Smooth muscle cell (in vitro differentiated cells): ENCODE results near the gene KNDC1. TPM values are rescaled to one million over a fixed set of nuclear protein-coding genes. Genes with fewer than 3 reads are reported as not detected.

Experiments
- DNase-seq: peaks from one replicate; lab custom pipeline; 2025; ENCODE audit not compliant: unreplicated experiment; lab: John Stamatoyannopoulos, UW
- H2AFZ ChIP-seq: fragments of 200-600 bp; sonication (generic); 2 replicates; pipeline ENCODE4 v1.6.0; 2016; ENCODE audit warnings: antibody characterized with exemption, low read depth, mild to moderate bottlenecking
- H3F3A ChIP-seq: fragments of 200-600 bp; sonication (generic); 2 replicates; pipeline ENCODE4 v1.6.0; 2017; ENCODE audit warnings: antibody characterized with exemption, low read depth
- H3K27ac ChIP-seq: fragments of 200-600 bp; sonication (generic); 2 replicates; pipeline ENCODE4 v1.5.1; 2016; ENCODE audit warnings: low read depth, mild to moderate bottlenecking
- H3K27me3 ChIP-seq: fragments of 200-600 bp; sonication (generic); 2 replicates; pipeline ENCODE4 v1.6.1; 2016; ENCODE audit warnings: low read depth, mild to moderate bottlenecking
- H3K36me3 ChIP-seq: fragments of 200-600 bp; sonication (generic); 2 replicates; pipeline ENCODE4 v1.5.1; 2016; ENCODE audit warnings: low read depth
- H3K4me1 ChIP-seq: fragments of 200-600 bp; sonication (generic); 2 replicates; pipeline ENCODE4 v1.5.1; 2016; ENCODE audit warnings: low read depth
- H3K4me2 ChIP-seq: fragments of 200-600 bp; sonication (generic); 2 replicates; pipeline ENCODE4 v1.6.0; 2016; ENCODE audit warnings: mild to moderate bottlenecking
- H3K4me3 ChIP-seq: fragments of 200-600 bp; sonication (generic); 2 replicates; pipeline ENCODE4 v1.5.1; 2016; ENCODE audit warnings: mild to moderate bottlenecking
- H3K79me2 ChIP-seq: fragments of 200-600 bp; sonication (generic); 2 replicates; pipeline ENCODE4 v1.6.0; 2016; ENCODE audit warnings: low read depth, mild to moderate bottlenecking
- H3K9ac ChIP-seq: fragments of 200-600 bp; sonication (generic); 2 replicates; pipeline ENCODE4 v1.6.0; 2016; ENCODE audit warnings: low read depth
- H3K9me3 ChIP-seq: fragments of 200-600 bp; sonication (generic); replicated peaks from 2 replicates; pipeline ENCODE4 v1.5.1; 2016; ENCODE audit warnings: low read depth
- H4K20me1 ChIP-seq: fragments of 200-600 bp; sonication (generic); 2 replicates; pipeline ENCODE4 v1.6.0; 2016; ENCODE audit warnings: low read depth
- WGBS: methylation state at CpG from one replicate; pipeline ENCODE4 v1.1.7; 2016; ENCODE audit warnings: low lambda C conversion rate; 5-methylcytosine and 5-hydroxymethylcytosine counted together
- polyA plus RNA-seq: library from polyadenylated mRNA; unstranded; fragments of >200 nt; fragmentation: Nextera tagmentation; extraction: Ambion mirVana; gene quantifications from 2 replicates; pipeline ENCODE4 v1.2.1, GENCODE V29; 2016
- total RNA-seq: library from RNA; depleted of rRNA; stranded (reverse); fragments of >200 nt; gene quantifications from 2 replicates; pipeline ENCODE4 v1.2.3, GENCODE V29; 2014
- TF ChIP-seq, protein P1 (sequence below): fragments of 200-600 bp; sonication (generic); IDR thresholded peaks from 2 replicates; pipeline ENCODE4 v1.5.1; 2017; ENCODE audit warnings: borderline replicate concordance, mild to moderate bottlenecking, antibody characterized with exemption; ENCODE audit not compliant: insufficient read depth, poor library complexity, severe bottlenecking

Gene KNDC1
- total and polyA plus RNA-seq, 2 experiments from 2014 or later: 2.3 to 3.1 TPM

DNA sequence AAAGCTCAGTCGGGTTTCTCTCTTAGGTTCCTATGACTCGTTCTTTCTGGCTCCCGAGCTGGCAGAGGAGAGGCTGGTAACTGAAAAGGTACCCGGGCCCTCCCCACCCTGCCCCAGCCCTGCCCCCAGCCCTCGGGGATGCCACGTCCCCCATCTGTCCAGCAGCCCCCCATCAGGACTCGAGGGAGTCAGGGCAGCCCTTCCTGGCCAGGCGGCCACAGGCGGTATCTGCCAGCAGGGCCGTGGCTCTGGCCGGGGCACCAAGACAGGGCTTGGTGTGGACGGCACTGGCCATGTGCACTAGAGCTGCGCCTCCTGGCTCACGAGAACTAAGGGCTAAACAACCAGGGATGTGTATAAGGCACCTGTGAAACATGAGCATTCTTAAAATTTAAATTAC is 29.7 kb downstream of the KNDC1 start:
- H3K9me3 ChIP-seq: no peaks in the 10 kb centered on the region
- H3K4me1 ChIP-seq: no peaks in the 10 kb centered on the region
- H3K36me3 ChIP-seq: no peaks in the 10 kb centered on the region
- TF ChIP-seq, protein P1, sequence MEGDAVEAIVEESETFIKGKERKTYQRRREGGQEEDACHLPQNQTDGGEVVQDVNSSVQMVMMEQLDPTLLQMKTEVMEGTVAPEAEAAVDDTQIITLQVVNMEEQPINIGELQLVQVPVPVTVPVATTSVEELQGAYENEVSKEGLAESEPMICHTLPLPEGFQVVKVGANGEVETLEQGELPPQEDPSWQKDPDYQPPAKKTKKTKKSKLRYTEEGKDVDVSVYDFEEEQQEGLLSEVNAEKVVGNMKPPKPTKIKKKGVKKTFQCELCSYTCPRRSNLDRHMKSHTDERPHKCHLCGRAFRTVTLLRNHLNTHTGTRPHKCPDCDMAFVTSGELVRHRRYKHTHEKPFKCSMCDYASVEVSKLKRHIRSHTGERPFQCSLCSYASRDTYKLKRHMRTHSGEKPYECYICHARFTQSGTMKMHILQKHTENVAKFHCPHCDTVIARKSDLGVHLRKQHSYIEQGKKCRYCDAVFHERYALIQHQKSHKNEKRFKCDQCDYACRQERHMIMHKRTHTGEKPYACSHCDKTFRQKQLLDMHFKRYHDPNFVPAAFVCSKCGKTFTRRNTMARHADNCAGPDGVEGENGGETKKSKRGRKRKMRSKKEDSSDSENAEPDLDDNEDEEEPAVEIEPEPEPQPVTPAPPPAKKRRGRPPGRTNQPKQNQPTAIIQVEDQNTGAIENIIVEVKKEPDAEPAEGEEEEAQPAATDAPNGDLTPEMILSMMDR: no peak
- H3K27ac ChIP-seq: no peak overlapping the region
- H3F3A ChIP-seq: no peaks in the 10 kb centered on the region
- no peak overlapping the region for H3K4me3 ChIP-seq
- H3K4me2 ChIP-seq: no peak overlapping the region
- no peak overlapping the region for H2AFZ ChIP-seq
- WGBS: 99% methylated on average over 11 of the region's 14 CpGs
- H3K27me3 ChIP-seq: no peaks in the 10 kb centered on the region
- no peaks in the 10 kb centered on the region for H3K79me2 ChIP-seq
- no peak overlapping the region for H3K9ac ChIP-seq
- no peak for DNase-seq
- no peaks in the 10 kb centered on the region for H4K20me1 ChIP-seq

DNA sequence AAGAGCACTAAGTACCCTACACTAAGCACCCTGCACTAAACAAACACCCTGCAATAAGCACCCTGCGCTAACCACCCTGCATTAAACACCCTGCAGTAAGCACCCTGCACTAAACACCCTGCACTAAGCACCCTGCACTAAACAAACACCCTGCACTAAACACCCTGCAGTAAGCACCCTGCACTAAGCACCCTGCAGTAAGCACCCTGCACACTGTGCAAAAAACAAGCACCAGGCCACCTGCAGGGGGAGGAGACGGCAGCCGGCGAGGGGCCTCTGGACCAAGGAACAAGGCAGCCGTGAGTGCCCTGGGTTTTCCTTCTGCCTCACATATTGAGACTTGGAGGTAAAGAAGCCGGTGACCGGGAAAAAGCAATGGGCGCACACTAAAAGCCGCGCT is 30.2 kb downstream of the KNDC1 start:
- no peaks in the 10 kb centered on the region for H3K36me3 ChIP-seq
- H3K9ac ChIP-seq: no peak overlapping the region
- no peak overlapping the region for H3K27ac ChIP-seq
- TF ChIP-seq, protein P1: no peak
- WGBS: 98% methylated on average over 10 of the region's 10 CpGs
- no peaks in the 10 kb centered on the region for H4K20me1 ChIP-seq
- no peaks in the 10 kb centered on the region for H3K27me3 ChIP-seq
- H3K4me2 ChIP-seq: no peak overlapping the region
- no peaks in the 10 kb centered on the region for H3F3A ChIP-seq
- H3K79me2 ChIP-seq: no peaks in the 10 kb centered on the region
- H3K4me1 ChIP-seq: no peaks in the 10 kb centered on the region
- no peak overlapping the region for H2AFZ ChIP-seq
- DNase-seq: no peak
- no peaks in the 10 kb centered on the region for H3K9me3 ChIP-seq
- H3K4me3 ChIP-seq: no peak overlapping the region

DNA sequence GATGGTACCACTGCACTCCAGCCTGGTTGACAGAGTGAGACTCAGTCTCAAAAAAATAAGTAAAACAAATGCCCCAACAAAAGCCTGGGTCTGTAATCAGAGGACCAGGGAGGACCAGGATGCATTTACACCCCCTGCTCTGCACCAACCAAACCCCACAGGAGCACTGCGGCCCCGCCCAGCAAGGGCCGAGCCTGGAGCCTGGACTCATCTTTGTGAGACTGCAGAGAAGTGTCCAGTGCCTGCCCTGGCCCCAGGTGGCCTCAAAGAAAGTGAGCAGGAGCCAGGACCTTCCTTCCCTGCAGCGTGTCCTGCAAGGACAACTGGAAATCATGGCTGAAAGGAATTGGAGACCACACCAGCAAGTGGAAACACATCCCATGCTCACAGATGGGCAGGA is 31.6 kb downstream of the KNDC1 start:
- no peak overlapping the region for H3K27ac ChIP-seq
- DNase-seq: no peak
- no peaks in the 10 kb centered on the region for H3K9me3 ChIP-seq
- no peak overlapping the region for H3K9ac ChIP-seq
- no peaks in the 10 kb centered on the region for H3K36me3 ChIP-seq
- TF ChIP-seq, protein P1: no peak
- no peaks in the 10 kb centered on the region for H3K79me2 ChIP-seq
- no peak overlapping the region for H3K4me3 ChIP-seq
- H4K20me1 ChIP-seq: no peaks in the 10 kb centered on the region
- H3K27me3 ChIP-seq: no peaks in the 10 kb centered on the region
- WGBS: 96% methylated on average over 4 of the region's 4 CpGs
- H3K4me2 ChIP-seq: no peak overlapping the region
- no peaks in the 10 kb centered on the region for H3K4me1 ChIP-seq
- no peak overlapping the region for H2AFZ ChIP-seq
- no peaks in the 10 kb centered on the region for H3F3A ChIP-seq

DNA sequence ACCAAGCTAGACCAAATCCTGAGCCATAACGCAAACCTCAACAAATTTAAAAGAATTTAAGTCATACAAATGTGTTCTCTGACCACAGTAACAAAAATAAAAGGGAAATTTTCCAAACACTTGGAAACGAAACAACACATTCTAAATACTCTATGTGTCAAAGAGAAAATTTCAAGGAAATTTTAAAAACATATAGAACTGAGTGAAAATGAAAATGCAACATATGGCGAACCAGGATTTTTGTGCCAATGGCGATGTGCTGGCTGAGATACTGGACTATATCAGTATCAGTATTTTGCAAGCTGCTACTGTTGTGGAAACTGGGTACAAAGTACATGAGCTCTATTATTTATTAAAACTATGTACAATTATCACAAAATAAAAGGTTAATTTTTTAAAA is 34.1 kb downstream of the KNDC1 start:
- H3K4me2 ChIP-seq: no peak overlapping the region
- no peaks in the 10 kb centered on the region for H3K79me2 ChIP-seq
- WGBS: 90% methylated on average over 4 of the region's 4 CpGs
- no peaks in the 10 kb centered on the region for H3K27me3 ChIP-seq
- H4K20me1 ChIP-seq: no peaks in the 10 kb centered on the region
- H3K9ac ChIP-seq: no peak overlapping the region
- no peak overlapping the region for H3K27ac ChIP-seq
- H3F3A ChIP-seq: no peaks in the 10 kb centered on the region
- TF ChIP-seq, protein P1: no peak
- DNase-seq: no peak
- H3K4me3 ChIP-seq: no peak overlapping the region
- H3K9me3 ChIP-seq: no peaks in the 10 kb centered on the region
- no peaks in the 10 kb centered on the region for H3K4me1 ChIP-seq
- no peak overlapping the region for H2AFZ ChIP-seq
- no peaks in the 10 kb centered on the region for H3K36me3 ChIP-seq
